K562 (cell line): ENCODE results near the gene CMSS1.

ENCODE experiments used
- CBX3 ChIP-seq, 2 experiments: IDR thresholded peaks; 1 replicate in 1 of 2; 2 replicates in 1 of 2; pipeline ENCODE4 v1.6.1; 2012; ENCODE audit warnings: inconsistent platforms in 2 of 2, low read length in 2 of 2, borderline replicate concordance in 1 of 2, control low read depth in 1 of 2
- CHD2 ChIP-seq: IDR thresholded peaks from 2 replicates; pipeline ENCODE4 v1.6.1; 2011; ENCODE audit warnings: low read depth, low read length
- CREB1 ChIP-seq, 2 experiments: sonication (generic) in 1 of 2; formaldehyde crosslinking in 1 of 2; IDR thresholded peaks; 2 replicates each; pipeline versions ENCODE4 v1.6.1 to v1.8.0; 2012 to 2022; ENCODE audit warnings: inconsistent platforms in 1 of 2, mild to moderate bottlenecking in 1 of 2, missing genetic modification reagents in 1 of 2, moderate library complexity in 1 of 2
- DACH1 ChIP-seq: fragments of 450-650 bp; IDR thresholded peaks from 2 replicates; pipeline ENCODE4 v1.6.1; 2018; ENCODE audit not compliant: partially characterized antibody
- ESRRA ChIP-seq: fragments of 450-650 bp; IDR thresholded peaks from 2 replicates; pipeline ENCODE4 v1.6.1; 2014; ENCODE audit warnings: low read depth, mild to moderate bottlenecking, moderate library complexity, borderline replicate concordance
- HCFC1 ChIP-seq: IDR thresholded peaks from 2 replicates; pipeline ENCODE4 v1.6.1; 2012; ENCODE audit warnings: low read depth, low read length, improper control_type of control experiment
- LEF1 ChIP-seq: fragments of 450-650 bp; IDR thresholded peaks from 2 replicates; pipeline ENCODE4 v1.6.1; 2016; ENCODE audit warnings: mild to moderate bottlenecking
- TAF1 ChIP-seq: IDR thresholded peaks from 2 replicates; pipeline ENCODE4 v1.6.1; 2011; ENCODE audit warnings: mild to moderate bottlenecking, low read length, moderate library complexity; ENCODE audit not compliant: insufficient read depth, control insufficient read depth, severe bottlenecking; ENCODE audit errors: extremely low read depth
- ZNF324 ChIP-seq: fragments of 250-450 bp; sonication (Bioruptor Pico); IDR thresholded peaks from 2 replicates; pipeline ENCODE4 v1.4.0; 2020; ENCODE audit warnings: mild to moderate bottlenecking
- ZNF444 ChIP-seq: fragments of 250-450 bp; sonication (Bioruptor Pico); IDR thresholded peaks from 2 replicates; pipeline ENCODE4 v1.4.0; 2020; ENCODE audit warnings: mild to moderate bottlenecking, moderate library complexity
- TF ChIP-seq, protein P1 (sequence below): fragments of 200-800 bp; sonication (Bioruptor generic); IDR thresholded peaks from 2 replicates; pipeline ENCODE4 v1.6.1; 2016; ENCODE audit warnings: missing genetic modification characterization, missing compliant biosample characterization

DNA sequence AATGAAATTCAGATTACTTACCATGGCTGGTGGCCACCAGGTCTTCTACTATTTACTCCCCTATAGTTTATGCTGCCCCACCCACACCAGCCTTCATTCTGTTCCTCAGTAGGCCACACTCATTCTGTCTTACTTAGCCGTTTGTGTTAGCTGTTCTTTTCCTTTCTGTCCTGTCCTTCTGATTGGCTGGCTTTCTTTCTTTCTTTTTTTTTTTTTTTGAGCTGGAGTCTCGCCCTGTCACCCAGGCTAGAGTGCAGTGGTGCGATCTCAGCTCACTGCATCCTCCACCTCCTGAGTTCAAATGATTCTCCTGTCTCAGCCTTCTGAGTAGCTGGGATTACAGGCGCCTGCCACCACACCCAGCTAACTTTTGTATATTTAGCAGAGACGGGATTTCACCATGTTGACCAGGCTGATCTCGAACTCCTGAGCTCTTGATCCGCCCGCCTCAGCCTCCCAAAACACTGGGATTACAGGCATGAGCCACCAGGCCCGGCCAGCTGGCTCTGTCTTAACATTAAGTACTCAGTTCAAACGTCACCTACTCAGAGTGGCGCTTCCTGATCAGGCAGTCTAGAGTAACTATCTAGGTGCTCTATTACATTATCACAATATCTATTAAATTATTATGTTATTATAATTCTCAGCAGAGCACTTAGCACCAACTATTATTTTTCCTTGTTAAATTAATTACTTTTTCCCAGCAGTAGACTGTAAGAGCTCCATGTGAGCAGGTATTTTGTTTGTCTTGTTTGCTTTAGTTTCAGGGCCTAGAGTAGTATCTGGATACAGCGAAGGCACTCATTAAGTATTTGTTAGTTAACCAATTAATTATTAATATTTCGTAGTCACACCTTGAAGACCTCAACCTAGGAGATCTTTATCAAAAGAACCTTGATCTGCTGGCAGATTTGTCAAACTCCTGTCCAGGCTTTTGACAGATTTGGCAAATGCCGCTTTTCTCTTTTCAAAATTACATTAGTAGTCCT is 6.4 kb downstream of the CMSS1 start:
- TF ChIP-seq ESRRA (no peak), ZNF444 (CRISPR knock-in tag) (no peak), ZNF324 (no peak), CREB1 (IDR thresholded peaks at IDR 0.05) (no peak), CREB1 (CRISPR knock-in tag; IDR thresholded peaks at IDR 0.05) (no peak), DACH1 (peak; percentile 20), CHD2 (no peak), LEF1 (no peak), CBX3 (IDR thresholded peaks at IDR 0.05; ENCODE audit: borderline replicate concordance in 1 of 2, low read length in 2 of 2) (no peak), HCFC1 (no peak), TAF1 (no peak)
- TF ChIP-seq, protein P1, sequence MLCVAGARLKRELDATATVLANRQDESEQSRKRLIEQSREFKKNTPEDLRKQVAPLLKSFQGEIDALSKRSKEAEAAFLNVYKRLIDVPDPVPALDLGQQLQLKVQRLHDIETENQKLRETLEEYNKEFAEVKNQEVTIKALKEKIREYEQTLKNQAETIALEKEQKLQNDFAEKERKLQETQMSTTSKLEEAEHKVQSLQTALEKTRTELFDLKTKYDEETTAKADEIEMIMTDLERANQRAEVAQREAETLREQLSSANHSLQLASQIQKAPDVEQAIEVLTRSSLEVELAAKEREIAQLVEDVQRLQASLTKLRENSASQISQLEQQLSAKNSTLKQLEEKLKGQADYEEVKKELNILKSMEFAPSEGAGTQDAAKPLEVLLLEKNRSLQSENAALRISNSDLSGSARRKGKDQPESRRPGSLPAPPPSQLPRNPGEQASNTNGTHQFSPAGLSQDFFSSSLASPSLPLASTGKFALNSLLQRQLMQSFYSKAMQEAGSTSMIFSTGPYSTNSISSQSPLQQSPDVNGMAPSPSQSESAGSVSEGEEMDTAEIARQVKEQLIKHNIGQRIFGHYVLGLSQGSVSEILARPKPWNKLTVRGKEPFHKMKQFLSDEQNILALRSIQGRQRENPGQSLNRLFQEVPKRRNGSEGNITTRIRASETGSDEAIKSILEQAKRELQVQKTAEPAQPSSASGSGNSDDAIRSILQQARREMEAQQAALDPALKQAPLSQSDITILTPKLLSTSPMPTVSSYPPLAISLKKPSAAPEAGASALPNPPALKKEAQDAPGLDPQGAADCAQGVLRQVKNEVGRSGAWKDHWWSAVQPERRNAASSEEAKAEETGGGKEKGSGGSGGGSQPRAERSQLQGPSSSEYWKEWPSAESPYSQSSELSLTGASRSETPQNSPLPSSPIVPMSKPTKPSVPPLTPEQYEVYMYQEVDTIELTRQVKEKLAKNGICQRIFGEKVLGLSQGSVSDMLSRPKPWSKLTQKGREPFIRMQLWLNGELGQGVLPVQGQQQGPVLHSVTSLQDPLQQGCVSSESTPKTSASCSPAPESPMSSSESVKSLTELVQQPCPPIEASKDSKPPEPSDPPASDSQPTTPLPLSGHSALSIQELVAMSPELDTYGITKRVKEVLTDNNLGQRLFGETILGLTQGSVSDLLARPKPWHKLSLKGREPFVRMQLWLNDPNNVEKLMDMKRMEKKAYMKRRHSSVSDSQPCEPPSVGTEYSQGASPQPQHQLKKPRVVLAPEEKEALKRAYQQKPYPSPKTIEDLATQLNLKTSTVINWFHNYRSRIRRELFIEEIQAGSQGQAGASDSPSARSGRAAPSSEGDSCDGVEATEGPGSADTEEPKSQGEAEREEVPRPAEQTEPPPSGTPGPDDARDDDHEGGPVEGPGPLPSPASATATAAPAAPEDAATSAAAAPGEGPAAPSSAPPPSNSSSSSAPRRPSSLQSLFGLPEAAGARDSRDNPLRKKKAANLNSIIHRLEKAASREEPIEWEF, result no peak
